Activated naive CD4-positive, alpha-beta T cell treated with anti-CD3 and anti-CD28 coated beads, Interleukin-2, amount 50 U/mL, for 72 hours (primary cell): ENCODE results near the gene LCMT1. TPM values are rescaled to one million over a fixed set of nuclear protein-coding genes. Genes with fewer than 3 reads are reported as not detected.
"Not testable (repeated sequence)": the region's sequence is repeated elsewhere in the genome, so short reads cannot be mapped to it uniquely, and the experiment has no call there.

Source experiments
- ATAC-seq, 2 donors: fragments of 150-1000 bp; cut with Tn5 transposase; 2 replicates each; pipeline ENCODE4 v1.10.0; 2021; ENCODE audit warnings: mild to moderate bottlenecking in 2 of 2, moderate library complexity in 2 of 2
- DNase-seq, 2 donors: peaks; one replicate each; pipeline ENCODE4 v3.0.0; 2021 to 2022; ENCODE audit warnings: low spot score in 2 of 2
- H3K27ac Mint-ChIP-seq, 2 donors: one replicate each; pipeline ENCODE4 v1.8.0; 2022; ENCODE audit warnings: mild to moderate bottlenecking in 2 of 2, mixed read lengths in 2 of 2
- H3K36me3 Mint-ChIP-seq, 2 donors: one replicate each; pipeline ENCODE4 v1.8.0; 2022; ENCODE audit warnings: mixed read lengths in 2 of 2
- H3K9me3 Mint-ChIP-seq, 2 donors: one replicate each; pipeline ENCODE4 v1.8.0; 2022; ENCODE audit warnings: mixed read lengths in 2 of 2
- total RNA-seq, 2 donors: library from RNA; stranded (reverse); gene quantifications; one replicate each; pipeline ENCODE4 v1.2.3, GENCODE V29; 2022

Gene LCMT1
- total RNA-seq, 2 donors from 2014 or later, result 38.9 to 46.5 TPM

DNA sequence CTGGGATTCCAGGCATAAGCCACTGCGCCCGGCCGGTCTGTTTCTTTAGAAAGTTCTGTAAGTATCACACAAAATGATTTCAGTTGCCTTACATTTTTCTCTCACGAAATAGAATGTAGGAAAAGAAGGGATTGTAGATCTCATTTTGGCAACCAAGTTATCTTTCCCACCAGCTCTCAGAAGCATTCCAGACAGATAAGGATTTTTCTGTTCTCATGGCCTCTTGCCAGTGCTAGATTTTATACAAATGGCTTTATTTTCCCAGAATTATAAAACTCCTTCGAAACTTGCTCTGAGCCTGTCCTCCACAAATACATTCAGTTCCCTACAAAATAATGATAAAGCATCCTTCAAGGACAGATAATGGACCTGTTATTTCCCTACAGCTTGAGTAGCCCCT, 46.9 kb downstream of the LCMT1 start:
- peaks cover 0 to 21% of the 10 kb centered on the region in 2 donors for H3K36me3 Mint-ChIP-seq
- no peak overlapping the region for H3K27ac Mint-ChIP-seq
- ATAC-seq, result no peak
- DNase-seq, result no peak
- H3K9me3 Mint-ChIP-seq, result no peaks in the 10 kb centered on the region

- Mint-ChIP-seq H3K27ac (peak overlapping the region in 1 of 2 donors; percentile 29), H3K36me3 (peaks cover 4 to 5% of the 10 kb centered on the region in 2 donors), H3K9me3 (no peaks in the 10 kb centered on the region)
- ATAC-seq, result no peak
- no peak for DNase-seq
Observed at GRCh38 chr16:25161753-25162367, 50.3 kb downstream of the LCMT1 start.

- Mint-ChIP-seq H3K27ac (peak overlapping the region in 1 of 2 donors; percentile 73), H3K36me3 (peaks cover 4 to 8% of the 10 kb centered on the region in 2 donors)
- no peak for ATAC-seq
Observed at GRCh38 chr16:25163683-25164082, 52.1 kb downstream of the LCMT1 start.

GRCh38 chr16:25165284-25165683, 53.7 kb downstream of the LCMT1 start:
- no peaks in the 10 kb centered on the region for H3K9me3 Mint-ChIP-seq
- no peak for DNase-seq
- H3K36me3 Mint-ChIP-seq, result peaks cover 9 to 12% of the 10 kb centered on the region in 2 donors
- ATAC-seq, result no peak
- no peak overlapping the region for H3K27ac Mint-ChIP-seq

More at GRCh38 chr16:25163683-25164082, 52.1 kb downstream of the LCMT1 start:
- H3K9me3 Mint-ChIP-seq, result no peaks in the 10 kb centered on the region
- no peak for DNase-seq

- DNase-seq, H3K27ac Mint-ChIP-seq, H3K9me3 Mint-ChIP-seq, ATAC-seq: not testable (repeated sequence)
- H3K36me3 Mint-ChIP-seq, result peaks cover 13 to 20% of the 10 kb centered on the region in 2 donors
Observed at GRCh38 chr16:25167920-25168319, 56.4 kb downstream of the LCMT1 start.

GRCh38 chr16:25171390-25171789, 59.8 kb downstream of the LCMT1 start:
- DNase-seq (no peak), ATAC-seq (no peak)
- Mint-ChIP-seq H3K9me3 (no peaks in the 10 kb centered on the region), H3K27ac (no peak overlapping the region), H3K36me3 (peaks cover 12 to 20% of the 10 kb centered on the region in 2 donors)

DNA sequence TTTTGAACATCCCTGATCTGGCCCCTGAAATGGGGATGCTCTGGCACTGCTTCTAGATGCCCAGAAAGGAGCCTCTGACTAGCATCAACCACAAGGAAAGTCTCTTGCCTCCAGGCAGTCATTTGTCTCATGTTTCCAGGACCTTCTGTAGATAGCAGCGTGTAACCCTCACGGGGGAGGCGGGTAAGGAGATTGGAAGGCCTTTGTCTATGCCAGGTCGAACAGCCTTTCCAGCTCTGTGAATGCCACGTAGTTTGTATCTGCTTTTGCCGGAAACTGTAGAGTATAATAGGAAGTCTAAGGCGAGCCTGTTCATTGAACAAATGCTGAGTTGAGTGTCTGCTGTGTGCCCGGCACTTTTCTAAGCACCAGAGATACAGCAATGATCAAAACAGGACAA, 61.3 kb downstream of the LCMT1 start:
- H3K9me3 Mint-ChIP-seq, result no peaks in the 10 kb centered on the region

GRCh38 chr16:25174285-25174684, 62.7 kb downstream of the LCMT1 start:
- no peak for DNase-seq
- H3K9me3 Mint-ChIP-seq, result no peaks in the 10 kb centered on the region
- ATAC-seq, result no peak
- no peak overlapping the region for H3K27ac Mint-ChIP-seq
- H3K36me3 Mint-ChIP-seq, result peaks cover 5 to 15% of the 10 kb centered on the region in 2 donors

More for the DNA sequence above, 61.3 kb downstream of the LCMT1 start:
- Mint-ChIP-seq H3K27ac (peak overlapping the region in 1 of 2 donors; percentile 6), H3K36me3 (peaks cover 5 to 16% of the 10 kb centered on the region in 2 donors)
- DNase-seq (no peak), ATAC-seq (no peak)

DNA sequence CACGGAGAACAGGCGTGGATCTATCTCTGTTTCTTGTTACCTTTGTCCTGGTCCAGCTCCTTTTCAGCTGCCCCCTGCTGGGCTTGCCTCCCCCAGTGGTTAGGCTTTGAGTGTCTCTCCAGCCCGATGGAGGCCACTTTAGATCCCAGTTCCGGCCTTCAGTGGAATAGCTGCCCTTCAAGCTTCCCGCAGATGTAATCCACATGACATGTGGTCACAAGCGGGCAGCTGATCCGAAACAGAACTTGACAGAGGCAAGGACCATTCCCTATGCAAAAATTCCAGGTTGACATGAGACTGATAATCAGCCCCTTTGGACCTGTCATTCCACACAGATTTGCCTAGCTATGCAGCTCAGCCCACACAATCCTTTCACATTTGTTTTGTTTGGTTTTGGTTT, 64.6 kb downstream of the LCMT1 start:
- ATAC-seq (no peak), DNase-seq (no peak)
- peaks cover 0 to 5% of the 10 kb centered on the region in 2 donors for H3K36me3 Mint-ChIP-seq
- no peak overlapping the region for H3K27ac Mint-ChIP-seq
- no peaks in the 10 kb centered on the region for H3K9me3 Mint-ChIP-seq

DNA sequence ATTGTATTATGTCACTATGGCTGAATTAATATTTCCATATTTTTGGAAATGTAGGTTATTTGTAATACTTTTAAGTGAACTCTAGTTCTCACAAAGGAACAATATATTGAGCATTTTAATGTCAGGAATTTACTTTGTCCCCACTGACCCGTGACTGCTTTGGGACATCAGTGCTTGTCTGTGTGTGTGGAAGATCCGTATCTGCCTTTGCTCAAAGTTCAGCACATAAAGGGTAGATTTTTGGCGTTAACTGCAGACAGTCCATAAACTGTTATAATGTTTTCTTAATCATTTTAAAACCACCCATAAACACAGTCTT, 65.9 kb downstream of the LCMT1 start:
- no peaks in the 10 kb centered on the region for H3K9me3 Mint-ChIP-seq
- DNase-seq (no peak), ATAC-seq (no peak)
- peaks cover 0 to 4% of the 10 kb centered on the region in 2 donors for H3K36me3 Mint-ChIP-seq
- peak overlapping the region in 1 of 2 donors; percentile 79 for H3K27ac Mint-ChIP-seq

GRCh38 chr16:25177831-25178688, 66.5 kb downstream of the LCMT1 start:
- Mint-ChIP-seq H3K9me3 (no peaks in the 10 kb centered on the region), H3K36me3 (no peaks in the 10 kb centered on the region), H3K27ac (no peak overlapping the region)
- ATAC-seq (no peak), DNase-seq (no peak)

DNA sequence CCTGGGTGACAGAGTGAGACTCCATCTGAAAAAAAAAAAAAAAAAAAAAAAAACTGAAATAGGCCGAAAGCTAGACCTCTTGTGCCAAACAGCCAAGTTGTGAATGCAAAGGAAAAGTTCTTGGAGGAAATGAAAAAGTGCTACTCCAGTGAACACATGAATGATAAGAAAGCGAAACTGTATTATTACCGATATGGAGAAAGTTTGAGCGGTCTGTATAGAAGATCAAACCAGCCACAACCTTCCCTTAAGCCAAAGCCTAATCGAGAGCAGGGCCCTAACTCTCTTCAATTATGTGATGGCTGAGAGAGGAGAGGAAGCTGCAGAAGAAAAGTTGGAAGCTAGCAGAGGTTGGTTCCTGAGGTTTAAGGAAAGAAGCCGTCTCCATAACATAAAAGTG, 69.7 kb downstream of the LCMT1 start:
- not testable (repeated sequence) for H3K9me3 Mint-ChIP-seq, DNase-seq, H3K36me3 Mint-ChIP-seq, H3K27ac Mint-ChIP-seq
- peak in 1 of 2 donors; percentile 67 for ATAC-seq

- Mint-ChIP-seq H3K36me3 (no peaks in the 10 kb centered on the region), H3K9me3 (no peaks in the 10 kb centered on the region), H3K27ac (no peak overlapping the region)
- ATAC-seq (no peak), DNase-seq (no peak)
Observed at GRCh38 chr16:25184771-25185170, 73.2 kb downstream of the LCMT1 start.

DNA sequence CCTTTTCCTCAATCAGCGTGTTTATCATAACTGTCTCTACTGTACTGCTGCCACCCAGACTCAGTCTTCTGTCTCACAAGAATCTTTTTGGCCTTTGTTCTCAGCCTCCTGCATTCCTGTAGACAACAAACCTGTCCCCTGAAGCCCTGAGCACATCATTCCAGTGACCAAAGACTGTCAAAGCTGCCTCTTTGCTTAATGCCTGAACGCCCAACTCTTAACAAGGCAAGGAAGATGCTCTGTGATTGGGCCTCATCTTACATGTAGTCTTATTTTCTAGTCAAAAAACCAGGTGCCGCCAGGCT, 75.9 kb downstream of the LCMT1 start:
- no peaks in the 10 kb centered on the region for H3K36me3 Mint-ChIP-seq

DNA sequence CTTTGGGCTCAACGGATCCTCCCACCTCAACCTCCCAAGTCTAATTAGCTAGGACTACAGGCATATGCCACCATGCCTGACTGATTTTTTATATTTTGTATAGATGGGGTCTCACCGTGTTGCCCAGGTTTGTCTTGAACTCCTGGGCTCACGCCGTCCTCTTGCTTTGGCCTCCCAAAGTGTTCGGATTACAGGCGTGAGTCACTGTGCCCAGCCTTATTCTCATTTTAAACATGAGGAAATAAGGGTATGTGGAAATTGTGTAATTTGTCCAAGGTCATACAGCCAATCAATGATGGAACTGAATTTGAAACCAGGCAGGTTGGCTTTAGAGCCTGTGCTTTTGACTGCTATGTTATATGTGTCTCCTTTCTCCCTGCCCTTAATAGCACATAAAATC, 77.8 kb downstream of the LCMT1 start:
- no peak for ATAC-seq
- Mint-ChIP-seq H3K9me3 (no peaks in the 10 kb centered on the region), H3K36me3 (no peaks in the 10 kb centered on the region), H3K27ac (no peak overlapping the region)
- no peak for DNase-seq

More for the DNA sequence above, 75.9 kb downstream of the LCMT1 start:
- ATAC-seq, result no peak
- no peak for DNase-seq
- Mint-ChIP-seq H3K9me3 (no peaks in the 10 kb centered on the region), H3K27ac (peak overlapping the region in 1 of 2 donors; percentile 6)

- no peak for DNase-seq
Observed at GRCh38 chr16:25192096-25192495, 80.6 kb downstream of the LCMT1 start.

GRCh38 chr16:25194273-25194878, 82.8 kb downstream of the LCMT1 start:
- no peaks in the 10 kb centered on the region for H3K9me3 Mint-ChIP-seq
- no peak for ATAC-seq
- H3K36me3 Mint-ChIP-seq, result no peaks in the 10 kb centered on the region
- DNase-seq, result no peak
- no peak overlapping the region for H3K27ac Mint-ChIP-seq

More at GRCh38 chr16:25192096-25192495, 80.6 kb downstream of the LCMT1 start:
- Mint-ChIP-seq H3K9me3 (no peaks in the 10 kb centered on the region), H3K27ac (no peak overlapping the region), H3K36me3 (no peaks in the 10 kb centered on the region)
- no peak for ATAC-seq
